Fibroblast of lung (primary cell): ENCODE data around the gene VMO1. TPM values are rescaled to one million over a fixed set of nuclear protein-coding genes. Genes with fewer than 3 reads are reported as not detected.

ENCODE experiments used
- DNase-seq, 2 donors: peaks; one replicate each; pipeline versions ENCODE4 v3.0.0 to v3.0.0-alpha.2; 2010; ENCODE audit warnings: low read depth in 2 of 2
- H2AFZ ChIP-seq: 2 replicates; pipeline ENCODE4 v1.5.1; 2012; ENCODE audit warnings: low read length, control low read depth, inconsistent platforms
- H3K27ac ChIP-seq: 2 replicates; pipeline ENCODE4 v1.5.1; 2011; ENCODE audit warnings: low read length, control low read depth; ENCODE audit not compliant: insufficient read depth
- H3K27me3 ChIP-seq: 2 replicates; pipeline ENCODE4 v1.5.1; 2011; ENCODE audit warnings: mild to moderate bottlenecking, low read length; ENCODE audit not compliant: control insufficient read depth, insufficient read depth
- H3K36me3 ChIP-seq: 2 replicates; pipeline ENCODE4 v1.5.1; 2011; ENCODE audit warnings: low read length; ENCODE audit not compliant: control insufficient read depth, insufficient read depth
- H3K4me1 ChIP-seq: 2 replicates; pipeline ENCODE4 v1.5.1; 2011; ENCODE audit warnings: low read length; ENCODE audit not compliant: control insufficient read depth, insufficient read depth; ENCODE audit errors: extremely low read depth
- H3K4me2 ChIP-seq: 2 replicates; pipeline ENCODE4 v1.5.1; 2011; ENCODE audit warnings: low read length, control low read depth; ENCODE audit not compliant: insufficient read depth; ENCODE audit errors: extremely low read depth
- H3K4me3 ChIP-seq, 4 experiments: fragments of 200-600 bp in 1 of 4; sonication (generic) in 1 of 4; replicated peaks in 1 of 4; 2 replicates each; pipeline ENCODE4 v1.5.1; 2011 to 2016; ENCODE audit warnings: low read length in 4 of 4, low read depth in 3 of 4, mild to moderate bottlenecking in 3 of 4, control low read depth in 2 of 4, inconsistent platforms in 1 of 4, mixed read lengths in 1 of 4; ENCODE audit not compliant: insufficient read depth in 1 of 4; ENCODE audit errors: control extremely low read depth in 1 of 4
- H3K79me2 ChIP-seq: 2 replicates; pipeline ENCODE4 v1.5.1; 2012; ENCODE audit warnings: mild to moderate bottlenecking, low read length, inconsistent platforms; ENCODE audit not compliant: control insufficient read depth, insufficient read depth
- H3K9ac ChIP-seq: 2 replicates; pipeline ENCODE4 v1.5.1; 2011; ENCODE audit warnings: mild to moderate bottlenecking, low read length, control low read depth; ENCODE audit not compliant: insufficient read depth
- H3K9me3 ChIP-seq: 2 replicates; pipeline ENCODE4 v1.5.1; 2012; ENCODE audit warnings: low read depth, low read length; ENCODE audit not compliant: control insufficient read depth, insufficient read depth
- H4K20me1 ChIP-seq: 2 replicates; pipeline ENCODE4 v1.5.1; 2011; ENCODE audit warnings: low read length; ENCODE audit not compliant: control insufficient read depth, insufficient read depth; ENCODE audit errors: extremely low read depth
- EZH2 ChIP-seq: IDR thresholded peaks from 2 replicates; pipeline ENCODE4 v1.5.1; 2012; ENCODE audit warnings: low read length, control low read depth, mild to moderate bottlenecking; ENCODE audit errors: missing control alignments
- polyA plus RNA-seq, 2 donors: library from polyadenylated mRNA; depleted of rRNA in 1 of 2; stranded (reverse) in 1 of 2; unstranded in 1 of 2; fragments of >200 nt; gene quantifications; 2 replicates each; pipeline ENCODE4 v1.2.1, GENCODE V29; 2011 to 2012; ENCODE audit warnings: missing spikeins in 1 of 2
- total RNA-seq: library from RNA; depleted of rRNA; stranded (reverse); fragments of >200 nt; gene quantifications from 2 replicates; pipeline ENCODE4 v1.2.1, GENCODE V29; 2014
- TF ChIP-seq, protein P1 (sequence below), 2 donors: IDR thresholded peaks in 1 of 2; conservative IDR thresholded peaks in 1 of 2; 1 replicate in 1 of 2; 2 replicates in 1 of 2; pipeline ENCODE4 v1.5.1; 2011 to 2012; ENCODE audit warnings: low read length in 2 of 2, control low read depth in 1 of 2, inconsistent platforms in 1 of 2, low read depth in 1 of 2, mild to moderate bottlenecking in 1 of 2

The VMO1 gene
- total and polyA plus RNA-seq, 2 donors (not counting 1 experiment from before 2014, with no cell fraction given), result 0.33 TPM; not detected in 1

GRCh38 chr17:4811471-4811870, 25.3 kb upstream of the VMO1 start:
- no peaks in the 10 kb centered on the region for H4K20me1 ChIP-seq
- no peaks in the 10 kb centered on the region for H3K4me1 ChIP-seq
- no peaks in the 10 kb centered on the region for H3K27me3 ChIP-seq
- peaks cover 6% of the 10 kb centered on the region for H3K36me3 ChIP-seq
- H3K27ac ChIP-seq, result no peak overlapping the region
- H2AFZ ChIP-seq, result no peak overlapping the region
- no peak overlapping the region for H3K4me2 ChIP-seq
- H3K4me3 ChIP-seq, result no peak overlapping the region
- no peaks in the 10 kb centered on the region for H3K9me3 ChIP-seq
- no peak for TF ChIP-seq EZH2
- TF ChIP-seq, protein P1, sequence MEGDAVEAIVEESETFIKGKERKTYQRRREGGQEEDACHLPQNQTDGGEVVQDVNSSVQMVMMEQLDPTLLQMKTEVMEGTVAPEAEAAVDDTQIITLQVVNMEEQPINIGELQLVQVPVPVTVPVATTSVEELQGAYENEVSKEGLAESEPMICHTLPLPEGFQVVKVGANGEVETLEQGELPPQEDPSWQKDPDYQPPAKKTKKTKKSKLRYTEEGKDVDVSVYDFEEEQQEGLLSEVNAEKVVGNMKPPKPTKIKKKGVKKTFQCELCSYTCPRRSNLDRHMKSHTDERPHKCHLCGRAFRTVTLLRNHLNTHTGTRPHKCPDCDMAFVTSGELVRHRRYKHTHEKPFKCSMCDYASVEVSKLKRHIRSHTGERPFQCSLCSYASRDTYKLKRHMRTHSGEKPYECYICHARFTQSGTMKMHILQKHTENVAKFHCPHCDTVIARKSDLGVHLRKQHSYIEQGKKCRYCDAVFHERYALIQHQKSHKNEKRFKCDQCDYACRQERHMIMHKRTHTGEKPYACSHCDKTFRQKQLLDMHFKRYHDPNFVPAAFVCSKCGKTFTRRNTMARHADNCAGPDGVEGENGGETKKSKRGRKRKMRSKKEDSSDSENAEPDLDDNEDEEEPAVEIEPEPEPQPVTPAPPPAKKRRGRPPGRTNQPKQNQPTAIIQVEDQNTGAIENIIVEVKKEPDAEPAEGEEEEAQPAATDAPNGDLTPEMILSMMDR (conservative IDR thresholded peaks at IDR 0.05 in 1 of 2, IDR thresholded peaks at IDR 0.05 in 1 of 2; ENCODE audit: low read depth in 1 of 2, low read length in 2 of 2), result no peak
- no peak for DNase-seq
- no peaks in the 10 kb centered on the region for H3K79me2 ChIP-seq
- H3K9ac ChIP-seq, result no peak overlapping the region

DNA sequence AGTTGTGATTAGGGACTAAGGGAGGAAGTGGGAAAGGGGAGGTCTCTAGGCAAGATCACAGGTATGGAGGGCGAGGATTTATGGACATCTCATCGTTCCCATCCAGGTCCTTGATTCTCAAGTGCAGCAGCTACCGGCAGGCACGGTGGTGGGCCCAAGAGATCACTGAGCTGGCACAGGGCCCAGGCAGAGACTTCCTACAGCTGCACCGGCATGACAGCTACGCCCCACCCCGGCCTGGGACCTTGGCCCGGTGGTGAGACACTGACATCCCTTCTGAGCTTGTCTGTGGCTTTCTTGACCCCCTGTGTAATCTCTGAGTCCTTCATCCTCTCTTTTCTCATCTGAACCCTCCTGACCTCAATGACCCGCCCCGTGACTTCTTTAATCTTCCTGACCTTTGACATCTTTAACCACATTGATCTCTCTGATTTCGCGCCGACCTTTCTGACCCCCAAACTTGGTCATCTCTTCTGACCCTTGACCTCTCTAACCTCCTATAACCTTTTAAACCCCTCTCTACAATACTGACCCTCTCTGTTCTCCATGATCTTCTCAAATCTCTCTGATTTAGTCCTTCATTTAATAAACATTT, 24.6 kb upstream of the VMO1 start:
- no peak overlapping the region for H3K9ac ChIP-seq
- H3K4me2 ChIP-seq, result no peak overlapping the region
- no peaks in the 10 kb centered on the region for H4K20me1 ChIP-seq
- H3K27ac ChIP-seq, result no peak overlapping the region
- no peaks in the 10 kb centered on the region for H3K79me2 ChIP-seq
- peaks cover 6% of the 10 kb centered on the region for H3K36me3 ChIP-seq
- H3K9me3 ChIP-seq, result no peaks in the 10 kb centered on the region
- no peak overlapping the region for H3K4me3 ChIP-seq
- H2AFZ ChIP-seq, result no peak overlapping the region
- DNase-seq, result no peak
- no peaks in the 10 kb centered on the region for H3K4me1 ChIP-seq
- no peaks in the 10 kb centered on the region for H3K27me3 ChIP-seq
- TF ChIP-seq EZH2, result no peak
- TF ChIP-seq, protein P1 (conservative IDR thresholded peaks at IDR 0.05 in 1 of 2, IDR thresholded peaks at IDR 0.05 in 1 of 2; ENCODE audit: low read depth in 1 of 2, low read length in 2 of 2), result no peak

- no peak overlapping the region for H3K27ac ChIP-seq
- TF ChIP-seq, protein P1 (conservative IDR thresholded peaks at IDR 0.05 in 1 of 2, IDR thresholded peaks at IDR 0.05 in 1 of 2; ENCODE audit: low read depth in 1 of 2, low read length in 2 of 2), result no peak
- no peak for TF ChIP-seq EZH2
- no peaks in the 10 kb centered on the region for H3K27me3 ChIP-seq
- peaks cover 4% of the 10 kb centered on the region for H3K36me3 ChIP-seq
- no peaks in the 10 kb centered on the region for H4K20me1 ChIP-seq
- H3K4me1 ChIP-seq, result no peaks in the 10 kb centered on the region
- H3K4me3 ChIP-seq, result peak overlapping the region in 1 of 4 experiments; percentile 7
- no peak overlapping the region for H3K4me2 ChIP-seq
- H2AFZ ChIP-seq, result no peak overlapping the region
- H3K9me3 ChIP-seq, result no peaks in the 10 kb centered on the region
- H3K9ac ChIP-seq, result no peak overlapping the region
- H3K79me2 ChIP-seq, result no peaks in the 10 kb centered on the region
- peak in 1 of 2 donors; percentile 26 for DNase-seq
These were observed 22.2 kb upstream of the VMO1 start for GRCh38 chr17:4808378-4808767.
